ENCODE results near the gene MMD.
"Not testable (repeated sequence)": the region's sequence is repeated elsewhere in the genome, so short reads cannot be mapped to it uniquely, and the experiment has no call there.

The MMD gene

DNA sequence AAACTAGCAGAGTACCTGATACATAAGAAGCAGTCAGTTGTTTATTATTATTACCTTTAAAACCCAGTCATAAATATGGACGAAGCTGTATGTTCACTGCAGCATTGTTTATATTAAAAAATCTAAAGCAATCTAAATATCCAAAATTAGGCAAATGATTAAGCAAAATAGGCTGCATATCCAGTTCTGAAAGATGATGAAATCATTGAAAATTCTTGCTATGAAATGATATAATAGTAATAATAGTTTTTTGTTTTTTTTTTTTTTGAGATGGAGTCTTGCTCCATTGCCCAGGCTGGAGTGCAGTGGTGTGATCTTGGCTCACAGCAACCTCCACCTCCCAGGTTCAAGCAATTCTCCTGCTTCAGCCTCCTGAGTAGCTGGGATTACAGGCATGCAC lies 31.9 kb downstream of the MMD start:
- not testable (repeated sequence) for H3K9ac ChIP-seq (ENCODE audit: low read length); H3K4me3 ChIP-seq (ENCODE audit: low read length); H3K9me3 ChIP-seq (ENCODE audit: control insufficient read depth, low read length); DNase-seq (ENCODE audit: low read depth); H3K27me3 ChIP-seq (replicated peaks; ENCODE audit: control insufficient read depth, insufficient read depth, low read length)
- H3K4me1 ChIP-seq (ENCODE audit: control insufficient read depth, insufficient read depth, low read length) = peaks cover 19% of the 10 kb centered on the region
- peaks cover 30% of the 10 kb centered on the region for H3K36me3 ChIP-seq (ENCODE audit: control insufficient read depth, insufficient read depth, low read length, severe bottlenecking)

DNA sequence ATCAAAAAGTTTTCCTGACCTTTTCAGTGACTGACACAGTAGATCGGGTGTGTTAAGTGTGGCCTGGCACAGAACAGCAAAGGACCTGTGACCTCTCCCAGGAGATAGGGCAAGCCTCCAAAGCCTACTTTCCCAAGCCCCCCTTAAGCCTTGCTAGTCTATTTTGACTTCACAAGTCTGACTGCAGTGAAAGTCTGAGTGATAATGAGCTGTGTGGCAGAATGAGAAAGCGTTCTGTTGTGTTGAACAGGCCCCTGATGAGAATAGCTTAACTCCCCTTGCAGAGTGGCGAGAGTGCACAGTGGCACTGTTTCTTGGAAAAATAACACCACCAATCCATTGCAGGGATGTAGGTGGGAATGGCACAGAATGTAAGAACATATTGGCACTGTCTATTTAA lies 32.8 kb downstream of the MMD start:
- DNase-seq (ENCODE audit: low read depth) = no peak
- Histone ChIP-seq H3K36me3 (ENCODE audit: control insufficient read depth, insufficient read depth, low read length, severe bottlenecking) (peaks cover 21% of the 10 kb centered on the region), H3K4me1 (ENCODE audit: control insufficient read depth, insufficient read depth, low read length) (peaks cover 16% of the 10 kb centered on the region), H3K27me3 (replicated peaks; ENCODE audit: control insufficient read depth, insufficient read depth, low read length) (no peaks in the 10 kb centered on the region), H3K9ac (ENCODE audit: low read length) (no peak overlapping the region), H3K4me3 (ENCODE audit: low read length) (no peak overlapping the region), H3K9me3 (ENCODE audit: control insufficient read depth, low read length) (no peaks in the 10 kb centered on the region)

DNA sequence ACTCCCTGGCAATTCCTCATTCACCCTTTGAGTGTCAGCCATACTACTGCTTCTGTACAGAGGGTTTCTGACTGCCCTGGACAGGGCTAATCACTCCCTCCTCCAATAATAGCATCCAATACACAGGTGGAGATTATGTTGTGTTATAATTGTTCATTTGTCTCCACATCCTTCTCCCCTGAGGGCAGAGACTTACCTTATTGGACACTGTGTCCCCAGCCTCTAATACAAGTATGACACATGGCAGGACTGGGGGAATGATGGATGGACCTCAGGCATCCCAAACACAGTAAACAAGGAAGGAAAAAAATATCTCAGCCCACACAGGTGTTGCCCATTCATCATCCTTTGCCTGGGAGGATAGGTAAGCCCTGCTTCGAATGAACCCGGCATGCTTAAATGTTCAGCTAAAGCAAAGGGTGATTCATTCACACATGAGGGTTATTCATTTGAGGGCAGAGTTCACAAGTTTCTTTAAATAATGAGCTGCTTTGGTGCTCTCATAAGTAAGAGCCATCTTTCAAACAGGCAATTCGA lies 34.8 kb downstream of the MMD start:
- no peak overlapping the region for H3K4me3 ChIP-seq (ENCODE audit: low read length)
- peaks cover 1% of the 10 kb centered on the region for H3K36me3 ChIP-seq (ENCODE audit: control insufficient read depth, insufficient read depth, low read length, severe bottlenecking)
- peaks cover 16% of the 10 kb centered on the region for H3K4me1 ChIP-seq (ENCODE audit: control insufficient read depth, insufficient read depth, low read length)
- DNase-seq (ENCODE audit: low read depth) = no peak
- H3K27me3 ChIP-seq (replicated peaks; ENCODE audit: control insufficient read depth, insufficient read depth, low read length) = peaks cover 9% of the 10 kb centered on the region
- no peak overlapping the region for H3K9ac ChIP-seq (ENCODE audit: low read length)
- no peaks in the 10 kb centered on the region for H3K9me3 ChIP-seq (ENCODE audit: control insufficient read depth, low read length)

DNA sequence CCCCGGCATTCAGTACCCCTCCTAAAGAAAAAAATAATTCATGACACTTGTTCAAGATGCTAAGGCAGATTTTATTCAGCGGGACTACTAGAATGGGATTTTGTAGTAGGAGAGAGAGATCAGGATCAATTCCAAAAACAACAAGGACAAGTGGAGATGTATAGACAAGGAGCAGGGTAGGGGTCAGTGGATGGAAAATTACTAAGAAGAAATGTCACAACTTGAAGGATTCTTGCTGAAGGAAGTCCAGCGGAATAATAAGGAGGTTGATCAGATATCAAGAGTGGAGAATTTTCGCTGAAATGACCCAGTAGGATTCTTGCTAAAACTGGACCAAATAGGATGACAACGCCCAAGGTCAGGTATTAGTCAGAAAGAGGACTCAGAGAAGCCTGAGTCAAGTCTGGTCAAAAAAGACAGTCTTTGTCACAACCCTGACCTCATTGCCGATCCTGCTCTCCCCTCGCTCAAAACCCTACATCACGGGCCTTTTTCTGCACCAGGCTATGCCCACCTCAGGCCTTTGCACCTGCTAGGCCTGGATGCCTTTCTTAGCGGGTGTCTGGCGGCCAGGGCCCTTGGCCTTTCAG lies 36.9 kb downstream of the MMD start:
- Histone ChIP-seq H3K36me3 (ENCODE audit: control insufficient read depth, insufficient read depth, low read length, severe bottlenecking) (no peaks in the 10 kb centered on the region), H3K9me3 (ENCODE audit: control insufficient read depth, low read length) (no peaks in the 10 kb centered on the region), H3K27me3 (replicated peaks; ENCODE audit: control insufficient read depth, insufficient read depth, low read length) (peaks cover 9% of the 10 kb centered on the region), H3K4me3 (ENCODE audit: low read length) (no peak overlapping the region), H3K4me1 (ENCODE audit: control insufficient read depth, insufficient read depth, low read length) (peaks cover 7% of the 10 kb centered on the region), H3K9ac (ENCODE audit: low read length) (no peak overlapping the region)
- no peak for DNase-seq (ENCODE audit: low read depth)

DNA sequence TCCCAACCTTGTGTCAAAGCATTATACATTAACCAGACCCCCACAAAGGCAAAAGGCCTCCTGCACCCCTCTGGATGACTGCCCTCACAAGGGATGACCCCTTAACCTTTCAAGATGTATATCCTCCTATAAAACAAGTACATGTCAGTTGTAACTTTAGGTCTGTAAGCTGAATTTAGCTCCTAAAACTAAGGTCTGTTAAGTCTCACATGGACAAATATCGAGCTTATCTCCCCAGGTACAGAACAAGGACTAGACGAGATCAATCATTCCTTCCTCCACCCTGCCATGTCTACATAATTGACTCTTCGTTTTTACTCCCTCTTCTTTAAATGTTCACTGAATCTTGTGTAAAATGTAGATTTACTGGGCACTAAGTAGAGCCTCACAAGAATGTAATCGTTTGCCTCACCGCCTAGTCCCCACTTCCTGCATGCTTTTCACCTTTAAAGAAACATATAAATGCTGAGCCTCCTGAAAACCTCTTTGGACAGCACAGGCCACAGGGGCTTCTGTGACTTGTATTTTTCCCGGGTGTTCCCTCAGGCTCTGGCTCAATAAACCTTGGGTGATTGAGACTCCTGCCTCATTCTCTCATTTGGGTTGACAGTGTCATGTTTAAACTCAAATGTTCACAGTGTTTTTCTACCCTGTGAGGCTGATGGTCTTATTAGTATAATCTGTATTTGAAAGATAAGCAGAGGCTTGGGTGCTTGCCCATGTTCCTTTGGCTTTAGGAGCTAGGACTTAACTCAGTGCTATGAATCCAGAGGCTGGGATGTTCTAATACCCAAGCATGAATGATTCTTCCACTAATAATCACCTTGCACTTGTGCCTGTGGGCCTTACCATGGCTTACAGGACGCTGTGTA lies 37.6 kb downstream of the MMD start:
- H3K4me1 ChIP-seq (ENCODE audit: control insufficient read depth, insufficient read depth, low read length) = peaks cover 4% of the 10 kb centered on the region
- DNase-seq (ENCODE audit: low read depth) = no peak
- peaks cover 9% of the 10 kb centered on the region for H3K27me3 ChIP-seq (replicated peaks; ENCODE audit: control insufficient read depth, insufficient read depth, low read length)
- no peak overlapping the region for H3K9ac ChIP-seq (ENCODE audit: low read length)
- no peaks in the 10 kb centered on the region for H3K9me3 ChIP-seq (ENCODE audit: control insufficient read depth, low read length)
- no peaks in the 10 kb centered on the region for H3K36me3 ChIP-seq (ENCODE audit: control insufficient read depth, insufficient read depth, low read length, severe bottlenecking)
- H3K4me3 ChIP-seq (ENCODE audit: low read length) = no peak overlapping the region

DNA sequence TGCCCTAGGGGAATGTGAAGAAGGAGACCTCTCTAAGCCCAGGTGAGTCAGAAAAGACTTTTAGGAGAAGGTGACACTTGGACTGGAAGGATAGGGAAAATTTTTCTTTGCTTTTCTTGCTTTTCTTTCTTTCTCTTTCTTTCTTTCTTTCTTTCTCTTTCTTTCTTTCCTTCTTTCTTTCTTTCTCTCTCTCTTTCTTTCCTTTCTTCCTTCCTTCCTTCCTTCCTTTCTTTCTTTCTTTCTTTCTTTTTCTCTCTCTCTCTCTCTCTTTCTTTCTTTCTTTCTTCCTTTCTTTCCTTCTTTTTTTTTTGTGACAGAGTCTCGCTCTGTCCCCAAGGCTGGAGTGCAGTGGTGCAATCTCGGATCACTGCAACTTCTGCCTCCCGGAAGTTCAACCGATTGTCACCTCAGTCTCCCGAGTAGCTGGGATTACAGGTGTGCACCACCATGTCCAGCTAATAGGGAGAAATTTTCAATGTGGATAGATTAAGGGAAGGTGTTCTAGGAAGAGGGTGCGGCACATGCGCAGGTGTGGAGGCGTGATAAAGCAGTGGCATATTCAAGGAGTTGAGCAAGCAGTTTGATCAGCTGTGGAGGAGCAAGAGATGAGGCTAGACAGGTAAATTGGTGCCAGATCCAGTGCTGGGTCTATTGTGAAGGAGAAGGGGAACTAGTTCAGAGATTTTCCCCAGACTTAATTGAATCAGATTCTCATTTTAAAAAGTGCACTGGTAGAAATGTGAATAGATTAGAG lies 40.4 kb downstream of the MMD start:
- Histone ChIP-seq H3K36me3 (ENCODE audit: control insufficient read depth, insufficient read depth, low read length, severe bottlenecking) (no peaks in the 10 kb centered on the region), H3K27me3 (replicated peaks; ENCODE audit: control insufficient read depth, insufficient read depth, low read length) (peaks cover 9% of the 10 kb centered on the region), H3K9ac (ENCODE audit: low read length) (no peak overlapping the region), H3K9me3 (ENCODE audit: control insufficient read depth, low read length) (no peaks in the 10 kb centered on the region), H3K4me3 (ENCODE audit: low read length) (no peak overlapping the region), H3K4me1 (ENCODE audit: control insufficient read depth, insufficient read depth, low read length) (peaks cover 4% of the 10 kb centered on the region)
- DNase-seq (ENCODE audit: low read depth) = no peak

DNA sequence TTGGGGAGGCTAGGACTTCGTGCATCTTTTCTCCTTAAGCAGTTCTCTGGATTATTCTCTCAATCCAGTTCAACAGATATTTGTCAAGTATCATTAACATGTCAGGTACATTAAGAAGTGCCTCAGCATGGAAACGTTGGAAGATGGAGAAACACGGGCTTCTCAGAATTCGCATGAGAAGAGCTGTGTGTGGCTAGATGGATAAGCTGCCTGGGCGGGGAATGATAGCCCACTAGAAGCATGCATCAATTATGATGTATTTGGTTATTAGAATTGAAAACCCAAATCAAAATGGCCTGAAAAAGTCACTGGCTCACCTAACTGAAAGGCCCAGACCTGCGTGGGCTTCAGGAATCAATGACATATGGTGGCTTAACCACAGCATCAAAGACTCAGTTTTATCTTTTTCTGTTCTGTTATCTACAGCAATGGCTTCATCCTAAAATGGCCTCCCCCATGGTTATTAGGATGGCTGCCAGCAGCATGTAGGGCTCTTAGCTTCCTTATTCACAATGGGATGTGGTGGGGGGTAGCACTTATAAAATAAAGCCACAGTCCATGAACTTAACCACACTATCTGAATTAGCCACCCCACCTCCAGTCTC lies 43.9 kb downstream of the MMD start:
- Histone ChIP-seq H3K4me1 (ENCODE audit: control insufficient read depth, insufficient read depth, low read length) (no peaks in the 10 kb centered on the region), H3K9me3 (ENCODE audit: control insufficient read depth, low read length) (no peaks in the 10 kb centered on the region), H3K9ac (ENCODE audit: low read length) (no peak overlapping the region), H3K4me3 (ENCODE audit: low read length) (no peak overlapping the region), H3K27me3 (replicated peaks; ENCODE audit: control insufficient read depth, insufficient read depth, low read length) (peaks cover 9% of the 10 kb centered on the region), H3K36me3 (ENCODE audit: control insufficient read depth, insufficient read depth, low read length, severe bottlenecking) (no peaks in the 10 kb centered on the region)
- DNase-seq (ENCODE audit: low read depth) = no peak

DNA sequence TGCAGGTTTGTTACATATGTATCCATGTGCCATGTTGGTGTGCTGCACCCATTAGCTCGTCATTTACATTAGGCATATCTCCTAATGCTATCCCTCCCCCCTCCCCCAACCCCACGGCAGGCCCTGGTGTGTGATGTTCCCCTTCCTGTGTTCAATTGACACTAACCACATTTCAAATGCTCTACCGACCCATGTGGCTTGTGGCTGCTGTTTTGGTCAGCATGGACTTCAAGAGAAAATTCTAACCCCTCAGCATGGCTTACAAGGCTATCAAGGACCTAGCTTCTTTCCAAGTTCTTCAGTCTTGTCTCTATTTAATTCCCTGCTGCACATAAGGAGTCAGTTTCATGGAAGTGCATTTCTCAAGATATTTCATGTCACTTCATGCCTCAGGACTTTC lies 52.9 kb downstream of the MMD start:
- Histone ChIP-seq H3K4me3 (ENCODE audit: low read length) (no peak overlapping the region), H3K9ac (ENCODE audit: low read length) (no peak overlapping the region), H3K36me3 (ENCODE audit: control insufficient read depth, insufficient read depth, low read length, severe bottlenecking) (no peaks in the 10 kb centered on the region), H3K27me3 (replicated peaks; ENCODE audit: control insufficient read depth, insufficient read depth, low read length) (peaks cover 12% of the 10 kb centered on the region), H3K4me1 (ENCODE audit: control insufficient read depth, insufficient read depth, low read length) (no peaks in the 10 kb centered on the region), H3K9me3 (ENCODE audit: control insufficient read depth, low read length) (no peaks in the 10 kb centered on the region)
- no peak for DNase-seq (ENCODE audit: low read depth)

DNA sequence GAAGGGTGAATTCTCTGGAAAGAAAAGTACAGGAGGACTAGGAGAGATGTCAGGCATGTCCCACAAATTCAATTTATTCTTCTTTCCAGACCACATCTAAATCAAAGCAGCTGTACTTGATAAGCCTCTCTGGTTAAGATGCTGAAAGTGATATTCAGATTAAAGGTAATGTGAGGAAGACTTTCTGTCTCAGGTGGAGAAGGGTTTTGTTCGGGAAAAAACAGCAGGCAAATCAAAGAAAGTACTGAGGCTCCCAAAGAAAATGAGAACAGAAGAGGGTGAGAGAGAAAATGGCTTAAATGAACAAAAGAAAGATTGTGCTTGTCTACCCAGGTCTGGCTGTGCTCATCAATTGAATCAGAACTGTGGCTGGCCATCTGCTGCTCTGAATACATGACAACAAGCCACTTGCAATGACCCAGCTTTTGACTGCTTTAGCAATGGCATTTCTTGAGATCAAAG lies 55.6 kb downstream of the MMD start:
- Histone ChIP-seq H3K9me3 (ENCODE audit: control insufficient read depth, low read length) (peaks cover 1% of the 10 kb centered on the region), H3K4me1 (ENCODE audit: control insufficient read depth, insufficient read depth, low read length) (no peaks in the 10 kb centered on the region), H3K4me3 (ENCODE audit: low read length) (no peak overlapping the region), H3K36me3 (ENCODE audit: control insufficient read depth, insufficient read depth, low read length, severe bottlenecking) (no peaks in the 10 kb centered on the region), H3K9ac (ENCODE audit: low read length) (no peak overlapping the region), H3K27me3 (replicated peaks; ENCODE audit: control insufficient read depth, insufficient read depth, low read length) (peaks cover 9% of the 10 kb centered on the region)
- DNase-seq (ENCODE audit: low read depth) = no peak

DNA sequence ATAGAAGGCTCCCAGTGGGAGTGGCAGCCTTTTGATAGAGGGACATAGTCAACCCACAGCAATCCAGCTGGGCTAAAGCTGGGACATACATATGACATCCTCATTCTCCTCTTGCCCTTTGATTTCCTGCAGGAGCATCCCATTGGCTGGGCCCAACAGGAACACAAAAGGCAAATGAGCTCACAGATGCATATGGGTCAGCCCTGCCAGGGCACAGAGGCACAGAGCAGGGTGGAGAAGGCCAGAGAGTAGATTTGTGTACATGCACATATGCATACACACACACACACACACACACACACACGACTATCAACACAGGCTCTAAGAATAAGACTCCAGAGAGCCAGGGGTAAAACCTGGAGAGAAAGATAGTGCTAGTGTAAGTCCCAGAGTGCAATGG lies 58.6 kb downstream of the MMD start:
- no peak for DNase-seq (ENCODE audit: low read depth)
- Histone ChIP-seq H3K36me3 (ENCODE audit: control insufficient read depth, insufficient read depth, low read length, severe bottlenecking) (no peaks in the 10 kb centered on the region), H3K4me3 (ENCODE audit: low read length) (no peak overlapping the region), H3K9ac (ENCODE audit: low read length) (no peak overlapping the region), H3K9me3 (ENCODE audit: control insufficient read depth, low read length) (peaks cover 8% of the 10 kb centered on the region), H3K27me3 (replicated peaks; ENCODE audit: control insufficient read depth, insufficient read depth, low read length) (no peaks in the 10 kb centered on the region), H3K4me1 (ENCODE audit: control insufficient read depth, insufficient read depth, low read length) (no peaks in the 10 kb centered on the region)

DNA sequence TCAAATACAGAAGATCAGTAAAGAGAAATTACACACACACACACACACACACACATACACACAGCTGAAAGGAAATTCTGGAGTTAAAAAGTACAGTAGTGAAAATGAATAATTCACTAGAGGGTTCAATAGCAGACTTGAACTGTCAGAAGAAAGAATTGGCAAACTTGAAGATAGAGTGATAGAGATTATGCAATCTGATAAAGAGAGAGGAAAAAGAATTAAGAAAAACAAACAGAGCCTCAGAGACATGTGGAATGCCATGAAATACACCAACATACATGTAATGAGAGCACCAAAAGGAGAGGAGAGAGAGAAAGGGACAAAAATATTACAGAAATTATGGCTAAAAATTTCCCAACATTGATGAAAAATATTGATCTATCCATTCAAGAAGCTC lies 60.7 kb downstream of the MMD start:
- Histone ChIP-seq H3K9me3 (ENCODE audit: control insufficient read depth, low read length) (peaks cover 8% of the 10 kb centered on the region), H3K27me3 (replicated peaks; ENCODE audit: control insufficient read depth, insufficient read depth, low read length) (no peaks in the 10 kb centered on the region), H3K36me3 (ENCODE audit: control insufficient read depth, insufficient read depth, low read length, severe bottlenecking) (no peaks in the 10 kb centered on the region), H3K4me3 (ENCODE audit: low read length) (no peak overlapping the region), H3K9ac (ENCODE audit: low read length) (no peak overlapping the region), H3K4me1 (ENCODE audit: control insufficient read depth, insufficient read depth, low read length) (no peaks in the 10 kb centered on the region)
- no peak for DNase-seq (ENCODE audit: low read depth)

All from adipocyte (in vitro differentiated cells).